HG03565 (cell line): ENCODE results near the gene SEPTIN10.
"Not testable (repeated sequence)": the region's sequence is repeated elsewhere in the genome, so short reads cannot be mapped to it uniquely, and the experiment has no call there.

ENCODE experiments used
- ATAC-seq: cut with Tn5 transposase; IDR thresholded peaks from one replicate; pipeline ENCODE4 v1.9.1; 2021; ENCODE audit warnings: mild to moderate bottlenecking, moderate library complexity; ENCODE audit not compliant: unreplicated experiment

SEPTIN10 gene

DNA sequence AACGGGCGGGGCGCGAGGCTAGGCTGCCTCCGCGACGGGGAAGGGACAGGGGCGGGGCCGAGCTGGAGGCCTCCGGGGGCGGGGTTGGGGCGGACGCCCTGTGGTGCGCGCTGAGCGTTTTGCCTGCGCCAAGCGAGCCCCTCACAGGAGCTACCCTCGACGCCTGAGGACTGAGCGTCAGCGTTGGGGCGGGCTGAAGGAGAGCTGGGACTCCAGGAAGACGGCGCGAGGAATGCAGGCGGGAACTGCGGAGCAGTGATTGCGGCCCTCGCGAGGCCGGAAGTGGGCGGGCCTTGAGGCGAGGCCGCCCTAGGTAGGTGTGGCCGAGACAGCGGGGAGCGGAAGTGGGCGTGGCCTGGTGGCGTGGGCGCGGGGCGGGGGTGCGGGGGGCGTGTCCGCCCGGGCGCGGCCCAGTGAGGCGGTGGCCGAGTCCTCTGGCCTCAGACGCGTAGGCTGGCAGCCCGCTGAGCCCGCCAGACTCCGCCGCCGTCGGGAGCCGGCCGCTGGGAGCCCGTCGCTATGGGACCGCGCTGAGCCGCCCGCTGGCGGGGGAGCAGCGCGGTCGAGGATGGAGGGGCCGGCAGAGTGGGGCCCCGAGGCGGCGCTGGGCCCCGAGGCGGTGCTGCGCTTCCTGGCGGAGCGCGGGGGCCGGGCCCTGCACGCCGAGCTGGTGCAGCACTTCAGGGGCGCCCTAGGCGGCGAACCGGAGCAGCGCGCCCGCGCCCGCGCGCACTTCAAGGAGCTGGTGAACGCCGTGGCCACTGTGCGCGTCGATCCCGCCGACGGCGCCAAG is at the start of gene SEPTIN10, which contains the start of gene SOWAHC:
SEPTIN10 (minus strand) TSS at position 45 of the 793 bp plus-strand sequence. CDS start 139 bp downstream, outside the sequence.
SOWAHC (plus strand) TSS at position 443 of the 793 bp plus-strand sequence; CDS start at position 569, 126 bp downstream.
- ATAC-seq: peak; percentile 76

GRCh38 chr2:109662889-109663288 is 49.1 kb upstream of the SEPTIN10 start:
- no peak for ATAC-seq

DNA sequence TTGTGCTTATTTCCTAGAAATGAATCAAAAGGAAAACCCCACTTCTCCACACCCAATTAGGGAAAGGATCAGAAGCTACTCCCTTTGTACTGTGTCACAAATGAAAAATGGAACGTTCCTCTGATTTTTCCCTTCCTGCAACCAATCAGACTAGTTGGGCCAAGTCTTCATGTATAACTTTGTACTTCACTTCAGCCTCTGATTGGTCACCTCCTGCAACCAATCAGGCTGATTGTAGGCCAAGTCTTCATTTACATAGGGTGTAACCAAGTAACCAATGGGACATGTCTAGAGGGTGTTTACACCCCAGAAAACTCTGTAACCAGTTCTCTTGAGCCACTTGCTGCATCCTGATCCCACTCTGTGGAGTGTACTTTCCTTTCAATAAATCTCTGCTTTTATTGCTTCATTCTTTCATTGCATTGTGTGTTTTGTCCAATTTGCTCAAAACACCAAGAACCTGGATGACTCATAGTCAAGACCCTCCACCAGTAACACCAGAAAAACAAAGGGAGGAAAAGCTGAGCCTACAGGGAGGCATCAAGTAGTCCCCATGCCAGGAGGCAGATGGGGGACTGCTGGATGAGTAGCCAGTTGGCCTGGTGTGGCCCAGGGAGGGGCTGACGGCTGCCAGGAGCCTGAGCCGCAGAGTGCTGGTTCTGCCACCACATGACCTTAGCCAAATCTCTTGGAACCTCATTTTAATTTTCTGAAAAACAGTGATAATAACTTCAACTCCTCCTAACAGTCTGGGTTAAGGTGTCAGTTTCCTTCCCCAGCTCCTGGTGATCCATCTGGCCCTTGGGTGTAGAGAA is 46.5 kb upstream of the SEPTIN10 start:
- no peak for ATAC-seq

DNA sequence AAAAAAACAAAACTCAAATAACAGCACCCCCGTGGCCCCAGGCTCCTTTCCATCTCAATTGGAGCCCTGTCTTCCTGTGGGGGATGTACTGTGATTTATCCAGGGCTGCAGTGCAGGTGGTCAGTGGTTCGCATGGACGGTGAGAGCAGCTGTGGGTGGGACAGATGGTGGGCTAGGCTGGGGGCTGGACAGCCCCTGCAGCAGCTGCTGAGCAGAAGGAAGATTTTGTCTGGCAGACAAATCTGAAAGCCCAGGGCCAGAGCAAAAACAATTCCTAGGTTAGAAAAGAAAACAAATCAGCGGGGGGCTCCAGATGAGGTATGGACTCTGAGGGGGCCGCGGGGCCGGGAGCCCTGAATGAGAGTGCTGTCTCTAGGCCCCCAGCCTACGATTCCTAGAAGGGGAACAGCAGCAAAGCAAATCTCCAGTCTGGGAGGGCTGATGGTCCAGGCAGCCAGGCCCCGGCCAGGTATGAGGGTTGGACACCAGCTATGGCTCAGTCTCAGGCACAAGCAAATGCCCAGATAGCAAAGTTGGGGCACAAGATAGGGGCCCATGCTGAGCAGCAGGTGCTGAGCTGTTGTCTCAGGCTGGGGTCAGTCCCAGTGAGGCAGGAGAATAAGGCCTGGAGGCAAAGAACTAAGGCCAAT is 45.8 kb upstream of the SEPTIN10 start:
- ATAC-seq: no peak

GRCh38 chr2:109655287-109655686 is 41.5 kb upstream of the SEPTIN10 start:
- no peak for ATAC-seq

DNA sequence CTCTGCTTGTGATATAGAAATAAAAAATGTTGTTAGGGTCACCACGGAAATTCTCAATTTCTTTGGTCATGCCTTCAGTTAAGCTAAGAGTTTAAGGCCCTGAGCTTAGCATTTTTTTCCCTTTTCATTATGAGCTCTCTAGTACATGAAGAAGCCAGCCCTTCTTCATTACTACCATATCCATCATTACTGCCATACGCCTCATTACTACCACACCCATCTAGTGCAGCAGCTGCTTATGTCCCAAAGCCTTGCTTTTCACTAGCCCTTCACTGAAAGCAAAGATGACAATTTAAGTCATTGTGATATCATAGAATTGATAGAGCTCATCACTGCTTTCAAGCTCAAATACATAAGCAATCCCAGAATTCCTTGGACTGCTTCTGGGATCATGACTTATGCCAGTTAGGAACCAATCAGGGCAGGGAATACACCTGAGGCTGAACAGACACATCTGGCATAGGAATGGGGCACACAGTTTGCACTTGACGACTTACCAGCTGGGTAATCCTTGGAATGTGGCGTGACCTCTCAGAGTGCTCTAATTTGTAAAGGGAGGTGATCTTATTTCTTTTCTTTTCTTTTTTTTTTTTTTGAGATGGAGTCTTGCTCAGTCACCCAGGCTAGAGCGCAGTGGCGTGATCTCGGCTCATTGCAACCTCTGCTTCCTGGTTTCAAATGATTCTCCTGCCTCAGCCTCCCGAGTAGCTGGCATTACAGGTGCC is 40.7 kb upstream of the SEPTIN10 start:
- no peak for ATAC-seq

DNA sequence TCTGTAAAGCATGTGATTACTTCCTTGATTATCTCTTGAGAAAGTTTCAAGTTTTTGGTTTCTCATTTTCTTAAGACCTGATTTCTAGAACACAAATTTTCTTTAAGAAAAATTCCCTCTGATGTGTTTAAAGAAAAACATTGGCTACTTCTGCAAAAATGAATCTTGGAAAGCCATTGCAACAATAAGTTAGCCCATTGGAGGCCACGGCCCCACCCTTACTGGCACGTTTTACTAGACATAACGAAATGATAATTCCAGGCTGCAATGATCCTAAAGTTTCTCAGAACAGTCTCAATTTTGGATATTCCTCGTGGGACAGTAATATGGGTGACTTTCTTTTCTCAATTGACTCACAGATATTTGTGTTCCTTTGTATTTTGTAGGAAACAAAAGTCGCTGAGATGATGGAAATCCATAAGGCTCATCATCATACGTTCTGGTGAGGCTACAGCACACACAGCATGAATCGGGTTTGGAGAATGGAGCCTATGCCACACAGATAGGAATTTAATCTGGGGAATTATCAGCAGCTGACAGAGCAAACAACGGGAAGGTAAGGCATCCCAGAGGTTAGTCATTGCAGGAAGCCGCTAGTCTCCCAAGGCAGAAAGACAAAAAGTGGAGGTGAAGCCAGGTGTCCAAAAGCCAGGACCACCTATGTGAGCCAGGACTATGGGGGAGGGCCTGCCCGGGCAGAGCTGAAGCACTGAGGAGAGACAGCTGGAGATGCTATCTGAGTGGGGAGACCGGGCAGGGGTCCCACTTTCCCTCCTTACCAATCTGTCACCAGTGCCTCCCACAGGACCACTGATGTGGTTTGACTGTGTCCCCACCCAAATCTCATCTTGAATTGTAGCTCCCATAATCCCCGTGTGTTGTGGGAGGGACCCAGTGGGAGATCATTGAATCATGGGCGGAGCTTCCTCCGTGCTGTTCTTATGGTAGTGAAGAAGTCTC is 36.2 kb upstream of the SEPTIN10 start:
- ATAC-seq: no peak

GRCh38 chr2:109648041-109648527 is 34.3 kb upstream of the SEPTIN10 start:
- ATAC-seq: no peak

GRCh38 chr2:109647636-109648035 is 33.9 kb upstream of the SEPTIN10 start:
- ATAC-seq: no peak

GRCh38 chr2:109646961-109647360 is 33.2 kb upstream of the SEPTIN10 start:
- no peak for ATAC-seq

- ATAC-seq: no peak
Measured at GRCh38 chr2:109645412-109646184, 31.8 kb upstream of the SEPTIN10 start.

GRCh38 chr2:109644571-109645275 is 31.0 kb upstream of the SEPTIN10 start:
- no peak for ATAC-seq

GRCh38 chr2:109640000-109640399 is 26.2 kb upstream of the SEPTIN10 start:
- not testable (repeated sequence) for ATAC-seq

GRCh38 chr2:109638795-109639194 is 25.0 kb upstream of the SEPTIN10 start:
- ATAC-seq: peak; percentile 46

DNA sequence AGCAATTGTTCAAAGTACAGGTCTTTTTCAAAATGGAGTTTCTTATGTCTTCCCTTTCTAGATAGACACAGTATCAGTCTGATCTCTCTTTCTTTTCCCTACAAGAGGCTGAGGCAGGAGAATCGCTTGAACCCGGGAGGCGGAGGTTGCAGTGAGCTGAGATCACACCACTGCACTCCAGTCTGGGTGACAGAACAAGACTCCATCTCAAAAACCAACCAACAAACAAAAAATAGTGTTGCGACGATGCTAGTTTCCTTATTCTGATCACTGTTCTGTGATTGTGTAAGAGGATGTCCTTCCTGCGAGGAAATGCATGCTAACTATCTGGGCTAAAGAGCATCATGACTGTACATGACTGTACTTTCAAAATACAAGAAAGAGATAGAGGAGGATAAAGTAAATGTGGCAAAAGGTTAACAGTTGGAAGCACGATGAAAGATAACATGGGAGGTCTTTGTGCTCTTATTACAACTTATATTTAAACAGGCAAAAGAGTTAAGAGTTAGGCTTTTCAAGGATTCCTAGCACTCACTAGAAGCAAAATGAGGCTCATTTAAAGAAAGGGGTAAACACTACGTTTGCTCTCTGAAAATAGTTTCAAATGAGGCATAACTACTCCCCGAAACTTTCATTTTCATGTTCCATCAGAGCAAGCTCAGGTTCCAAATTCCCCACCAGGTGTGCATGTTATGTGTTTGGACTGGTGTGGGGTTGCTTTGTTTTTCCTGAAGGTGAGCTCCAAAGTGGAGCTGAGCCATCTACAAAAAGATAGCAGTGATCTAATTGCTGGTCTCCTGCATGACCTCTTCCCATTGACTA is 24.2 kb upstream of the SEPTIN10 start:
- peak; percentile 52 for ATAC-seq

DNA sequence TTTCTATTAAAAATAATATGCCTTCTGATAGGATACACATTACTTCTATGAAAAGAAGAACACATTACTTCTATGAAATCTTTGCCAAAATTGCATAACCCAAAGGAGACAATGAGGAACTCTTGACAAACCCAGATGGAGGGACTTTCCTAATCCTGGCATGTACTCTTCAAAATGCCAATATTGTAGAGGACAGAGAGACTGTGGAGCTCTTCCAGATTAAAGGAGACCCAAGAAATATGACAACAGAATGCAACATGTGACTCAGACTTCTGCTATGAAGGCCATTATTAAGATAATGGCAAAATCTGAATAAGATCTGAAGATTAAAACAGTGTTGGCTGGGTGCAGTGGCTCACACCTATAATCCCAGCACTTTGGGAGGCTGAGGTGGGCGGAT is 22.6 kb upstream of the SEPTIN10 start:
- no peak for ATAC-seq
